CD14-positive monocyte (primary cell): ENCODE results near the gene PODXL. TPM values are rescaled to one million over a fixed set of nuclear protein-coding genes. Genes with fewer than 3 reads are reported as not detected.

Source experiments
- DNase-seq, 3 donors: peaks; one replicate each; pipeline ENCODE4 v3.0.0-alpha.2; 2011 to 2022
- H2AFZ ChIP-seq: 2 replicates; pipeline ENCODE4 v1.6.0; 2012; ENCODE audit warnings: mild to moderate bottlenecking, low read depth, low read length, inconsistent platforms; ENCODE audit not compliant: insufficient read depth, poor library complexity, severe bottlenecking
- H3K27ac ChIP-seq, 2 donors: 1 replicate in 1 of 2; 2 replicates in 1 of 2; pipeline ENCODE4 v1.5.1; 2012 to 2013; ENCODE audit warnings: low read length in 2 of 2, control low read depth in 1 of 2, inconsistent platforms in 1 of 2, low read depth in 1 of 2, mild to moderate bottlenecking in 1 of 2
- H3K27me3 ChIP-seq, 2 donors: one replicate each; pipeline versions ENCODE4 v1.6.0 to v1.6.1; 2011 to 2013; ENCODE audit warnings: low read length in 2 of 2; ENCODE audit not compliant: control insufficient read depth in 2 of 2, insufficient read depth in 2 of 2
- H3K36me3 ChIP-seq, 2 donors: replicated peaks in 1 of 2; 1 replicate in 1 of 2; 2 replicates in 1 of 2; pipeline versions ENCODE4 v1.5.1 to v1.6.1; 2012 to 2013; ENCODE audit warnings: low read length in 2 of 2, control low read depth in 1 of 2, inconsistent platforms in 1 of 2, mild to moderate bottlenecking in 1 of 2; ENCODE audit not compliant: insufficient read depth in 2 of 2, control insufficient read depth in 1 of 2
- H3K4me1 ChIP-seq, 2 donors: 1 replicate in 1 of 2; 2 replicates in 1 of 2; pipeline versions ENCODE4 v1.5.1 to v1.6.1; 2012 to 2013; ENCODE audit warnings: low read length in 2 of 2, control low read depth in 1 of 2, inconsistent platforms in 1 of 2, mild to moderate bottlenecking in 1 of 2, moderate library complexity in 1 of 2; ENCODE audit not compliant: insufficient read depth in 2 of 2, control insufficient read depth in 1 of 2
- H3K4me2 ChIP-seq: replicated peaks from 2 replicates; pipeline ENCODE3; 2012; ENCODE audit warnings: low read length, moderate library complexity, mild to moderate bottlenecking; ENCODE audit not compliant: poor library complexity, severe bottlenecking; ENCODE audit errors: extremely low read depth
- H3K4me3 ChIP-seq, 3 experiments: fragments of 200-600 bp in 1 of 3; sonication (generic) in 1 of 3; replicated peaks in 1 of 3; 1 replicate in 2 of 3; 2 replicates in 1 of 3; pipeline ENCODE4 v1.5.1; 2011 to 2013; ENCODE audit warnings: low read length in 3 of 3, mild to moderate bottlenecking in 3 of 3, control low read depth in 2 of 3, low read depth in 2 of 3, inconsistent platforms in 1 of 3, moderate library complexity in 1 of 3
- H3K79me2 ChIP-seq: 2 replicates; pipeline ENCODE4 v1.6.0; 2012; ENCODE audit warnings: mild to moderate bottlenecking, control low read depth, inconsistent platforms, low read length, moderate library complexity; ENCODE audit not compliant: insufficient read depth
- H3K9ac ChIP-seq: 2 replicates; pipeline ENCODE4 v1.6.0; 2017; ENCODE audit warnings: low read length, mild to moderate bottlenecking; ENCODE audit not compliant: insufficient read depth, poor library complexity, severe bottlenecking
- H3K9me3 ChIP-seq, 2 donors: replicated peaks in 1 of 2; 1 replicate in 1 of 2; 2 replicates in 1 of 2; pipeline versions ENCODE4 v1.5.1 to v1.6.1; 2012 to 2013; ENCODE audit warnings: low read length in 2 of 2, control low read depth in 1 of 2; ENCODE audit not compliant: control insufficient read depth in 1 of 2, insufficient read depth in 1 of 2
- H4K20me1 ChIP-seq: 2 replicates; pipeline ENCODE4 v1.6.0; 2012; ENCODE audit warnings: mild to moderate bottlenecking, low read length, control low read depth, moderate library complexity; ENCODE audit not compliant: insufficient read depth
- H3K27ac Mint-ChIP-seq, 7 donors: one replicate each; pipeline ENCODE4 v1.8.0; 2020; ENCODE audit warnings: mild to moderate bottlenecking in 7 of 7, mixed read lengths in 7 of 7, moderate library complexity in 6 of 7, inconsistent platforms in 2 of 7
- H3K27me3 Mint-ChIP-seq, 3 donors: one replicate each; pipeline ENCODE4 v1.8.0; 2021 to 2022; ENCODE audit warnings: low read depth in 3 of 3, mild to moderate bottlenecking in 3 of 3, mixed read lengths in 3 of 3, moderate library complexity in 3 of 3, inconsistent platforms in 1 of 3
- H3K36me3 Mint-ChIP-seq, 2 donors: one replicate each; pipeline ENCODE4 v1.8.0; 2020; ENCODE audit warnings: mixed read lengths in 2 of 2, inconsistent platforms in 1 of 2, mild to moderate bottlenecking in 1 of 2
- H3K4me1 Mint-ChIP-seq: one replicate; pipeline ENCODE4 v1.8.0; 2020; ENCODE audit warnings: mild to moderate bottlenecking, mixed read lengths
- H3K4me3 Mint-ChIP-seq, 2 donors: one replicate each; pipeline ENCODE4 v1.8.0; 2020; ENCODE audit warnings: mild to moderate bottlenecking in 2 of 2, mixed read lengths in 2 of 2, moderate library complexity in 1 of 2
- H3K9me3 Mint-ChIP-seq, 7 donors: one replicate each; pipeline ENCODE4 v1.8.0; 2020 to 2022; ENCODE audit warnings: mixed read lengths in 7 of 7, mild to moderate bottlenecking in 6 of 7, moderate library complexity in 6 of 7, inconsistent platforms in 2 of 7
- WGBS: methylation state at CpG from one replicate; pipeline ENCODE4 v1.1.5; 2013; ENCODE audit warnings: missing lambda C conversion rate; ENCODE audit not compliant: insufficient coverage; 5-methylcytosine and 5-hydroxymethylcytosine counted together
- intact Hi-C, 2 donors: fragments of 100-400 bp; cut with micrococcal nuclease; formaldehyde crosslinking; loops; one replicate each; pipeline versions ENCODE4 v1.15.0 to v1.15.1; 2023
- polyA plus RNA-seq, 3 donors: library from polyadenylated mRNA; depleted of rRNA in 1 of 3; unstranded in 2 of 3; stranded (reverse) in 1 of 3; fragments of 300-500 nt in 2 of 3; fragments of >200 nt in 1 of 3; fragmentation: Illumina TruSeq in 2 of 3; gene quantifications; 1 replicate in 2 of 3; 2 replicates in 1 of 3; pipeline ENCODE4 v1.2.3, GENCODE V29; 2012 to 2021
- TF ChIP-seq, protein P1 (sequence below): fragments of 200-600 bp; IDR thresholded peaks from one replicate; pipeline ENCODE4 v1.8.0; 2022; ENCODE audit warnings: antibody characterized with exemption, mild to moderate bottlenecking

PODXL gene
- polyA plus RNA-seq, 3 donors, result 0.20 to 0.25 TPM; not detected in 1

DNA sequence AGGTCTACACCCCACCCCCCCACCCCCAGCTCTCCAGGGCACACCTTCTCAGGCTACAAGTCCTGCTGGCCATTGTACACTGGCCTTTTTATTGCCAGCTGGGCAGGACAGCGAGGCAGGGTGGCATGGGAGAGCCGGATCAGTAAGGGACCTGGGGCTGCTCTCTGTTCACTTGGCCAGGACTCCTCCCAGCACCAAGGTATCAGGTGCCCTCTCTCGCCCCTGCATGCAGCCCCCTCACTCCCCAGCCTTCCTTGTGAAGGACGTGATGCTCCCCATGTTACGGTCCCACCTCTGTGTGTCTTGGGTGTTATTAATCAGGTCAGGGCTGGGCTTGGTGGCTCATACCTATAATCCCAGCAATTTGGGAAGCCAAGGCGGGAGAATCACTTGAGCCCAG, 26.3 kb downstream of the PODXL start:
- Mint-ChIP-seq H3K36me3 (no peaks in the 10 kb centered on the region), H3K27ac (no peak overlapping the region), H3K27me3 (peaks cover 3 to 5% (median 4%) of the 10 kb centered on the region in 3 donors), H3K4me3 (no peak overlapping the region), H3K4me1 (peaks cover 4% of the 10 kb centered on the region), H3K9me3 (no peaks in the 10 kb centered on the region)
- Histone ChIP-seq H3K27me3 (no peaks in the 10 kb centered on the region), H3K36me3 (no peaks in the 10 kb centered on the region), H3K9me3 (no peaks in the 10 kb centered on the region), H3K4me2 (no peak overlapping the region), H3K4me1 (no peaks in the 10 kb centered on the region), H3K4me3 (no peak overlapping the region), H4K20me1 (no peaks in the 10 kb centered on the region), H3K79me2 (no peaks in the 10 kb centered on the region), H3K27ac (no peak overlapping the region), H2AFZ (no peak overlapping the region), H3K9ac (no peak overlapping the region)
- 100% methylated on average over 2 of the region's 6 CpGs for WGBS
- TF ChIP-seq, protein P1, sequence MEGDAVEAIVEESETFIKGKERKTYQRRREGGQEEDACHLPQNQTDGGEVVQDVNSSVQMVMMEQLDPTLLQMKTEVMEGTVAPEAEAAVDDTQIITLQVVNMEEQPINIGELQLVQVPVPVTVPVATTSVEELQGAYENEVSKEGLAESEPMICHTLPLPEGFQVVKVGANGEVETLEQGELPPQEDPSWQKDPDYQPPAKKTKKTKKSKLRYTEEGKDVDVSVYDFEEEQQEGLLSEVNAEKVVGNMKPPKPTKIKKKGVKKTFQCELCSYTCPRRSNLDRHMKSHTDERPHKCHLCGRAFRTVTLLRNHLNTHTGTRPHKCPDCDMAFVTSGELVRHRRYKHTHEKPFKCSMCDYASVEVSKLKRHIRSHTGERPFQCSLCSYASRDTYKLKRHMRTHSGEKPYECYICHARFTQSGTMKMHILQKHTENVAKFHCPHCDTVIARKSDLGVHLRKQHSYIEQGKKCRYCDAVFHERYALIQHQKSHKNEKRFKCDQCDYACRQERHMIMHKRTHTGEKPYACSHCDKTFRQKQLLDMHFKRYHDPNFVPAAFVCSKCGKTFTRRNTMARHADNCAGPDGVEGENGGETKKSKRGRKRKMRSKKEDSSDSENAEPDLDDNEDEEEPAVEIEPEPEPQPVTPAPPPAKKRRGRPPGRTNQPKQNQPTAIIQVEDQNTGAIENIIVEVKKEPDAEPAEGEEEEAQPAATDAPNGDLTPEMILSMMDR, result no peak
- no peak for DNase-seq
- intact Hi-C loops, result no loop called here

DNA sequence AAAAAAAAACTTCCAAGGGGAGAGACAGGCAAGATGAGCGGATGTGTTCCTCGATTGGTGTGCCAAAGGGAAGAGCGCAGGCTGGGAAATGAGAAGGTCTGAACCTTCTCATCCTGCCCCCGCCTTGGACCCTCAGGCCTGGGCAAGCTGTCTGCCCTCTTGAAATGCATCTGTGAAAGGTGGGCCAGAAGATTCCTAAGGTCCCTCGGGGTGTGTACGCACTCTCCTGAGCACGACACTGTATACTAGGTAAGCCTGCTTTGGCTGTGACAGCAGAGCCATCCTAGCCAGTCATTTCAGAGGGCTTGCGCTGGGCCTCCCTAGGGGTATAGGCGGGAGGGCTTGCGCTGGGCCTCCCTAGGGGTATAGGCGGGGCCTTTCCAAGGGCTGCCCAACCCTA, 26.8 kb downstream of the PODXL start:
- H3K9me3 Mint-ChIP-seq, result no peaks in the 10 kb centered on the region

More for the DNA sequence above, 26.8 kb downstream of the PODXL start:
- Histone ChIP-seq H3K36me3 (no peaks in the 10 kb centered on the region), H3K4me1 (no peaks in the 10 kb centered on the region), H3K9ac (no peak overlapping the region), H3K9me3 (no peaks in the 10 kb centered on the region), H2AFZ (no peak overlapping the region), H3K27ac (no peak overlapping the region), H4K20me1 (no peaks in the 10 kb centered on the region), H3K4me3 (no peak overlapping the region), H3K27me3 (no peaks in the 10 kb centered on the region), H3K4me2 (no peak overlapping the region), H3K79me2 (no peaks in the 10 kb centered on the region)
- no peak for DNase-seq
- intact Hi-C loops, result no loop called here
- TF ChIP-seq, protein P1, result no peak
- WGBS, result 92% methylated on average over 7 of the region's 11 CpGs
- H3K4me3 Mint-ChIP-seq, result no peak overlapping the region
- H3K4me1 Mint-ChIP-seq, result peaks cover 4% of the 10 kb centered on the region
- H3K27ac Mint-ChIP-seq, result no peak overlapping the region
- H3K27me3 Mint-ChIP-seq, result peaks cover 3 to 5% (median 4%) of the 10 kb centered on the region in 3 donors
- H3K36me3 Mint-ChIP-seq, result no peaks in the 10 kb centered on the region
